Hepatocyte (in vitro differentiated cells): ENCODE measurements around the gene CARM1. TPM values are rescaled to one million over a fixed set of nuclear protein-coding genes. Genes with fewer than 3 reads are reported as not detected.

ENCODE experiments used
- DNase-seq: peaks from one replicate; pipeline ENCODE4 v3.0.0-alpha.2; 2016; ENCODE audit warnings: low spot score
- H2AFZ ChIP-seq: fragments of 200-600 bp; sonication (generic); 2 replicates; pipeline ENCODE4 v1.6.0; 2016; ENCODE audit warnings: antibody characterized with exemption, mild to moderate bottlenecking
- H3K27ac ChIP-seq: fragments of 200-600 bp; sonication (generic); 2 replicates; pipeline ENCODE4 v1.5.1; 2016; ENCODE audit warnings: mild to moderate bottlenecking
- H3K27me3 ChIP-seq: fragments of 200-600 bp; sonication (generic); 2 replicates; pipeline ENCODE4 v1.6.1; 2016
- H3K36me3 ChIP-seq: fragments of 200-600 bp; sonication (generic); replicated peaks from 2 replicates; pipeline ENCODE4 v1.5.1; 2016; ENCODE audit warnings: low read depth; ENCODE audit not compliant: insufficient read depth
- H3K4me1 ChIP-seq: fragments of 200-600 bp; sonication (generic); 2 replicates; pipeline ENCODE4 v1.5.1; 2016; ENCODE audit warnings: mild to moderate bottlenecking, moderate library complexity; ENCODE audit not compliant: insufficient read depth
- H3K4me2 ChIP-seq: fragments of 200-600 bp; sonication (generic); 2 replicates; pipeline ENCODE4 v1.6.0; 2016
- H3K4me3 ChIP-seq: fragments of 200-600 bp; sonication (generic); 2 replicates; pipeline ENCODE4 v1.5.1; 2016; ENCODE audit warnings: mild to moderate bottlenecking
- H3K79me2 ChIP-seq: fragments of 200-600 bp; sonication (generic); 2 replicates; pipeline ENCODE4 v1.6.0; 2017; ENCODE audit warnings: mild to moderate bottlenecking
- H3K9me2 ChIP-seq: fragments of 200-600 bp; sonication (generic); replicated peaks from 2 replicates; pipeline ENCODE4 v1.6.0; 2017; ENCODE audit warnings: mild to moderate bottlenecking; ENCODE audit not compliant: insufficient read depth
- H3K9me3 ChIP-seq: fragments of 200-600 bp; sonication (generic); 2 replicates; pipeline ENCODE4 v1.5.1; 2016; ENCODE audit warnings: low read depth, mild to moderate bottlenecking
- H4K20me1 ChIP-seq: fragments of 200-600 bp; sonication (generic); 2 replicates; pipeline ENCODE4 v1.6.0; 2016; ENCODE audit warnings: mild to moderate bottlenecking; ENCODE audit not compliant: insufficient read depth, poor library complexity, severe bottlenecking
- EZH2 ChIP-seq: fragments of 200-600 bp; sonication (generic); IDR thresholded peaks from 2 replicates; pipeline ENCODE4 v1.6.1; 2016; ENCODE audit warnings: antibody characterized with exemption, mild to moderate bottlenecking, borderline replicate concordance
- EZH2phosphoT487 ChIP-seq: fragments of 200-600 bp; sonication (generic); IDR thresholded peaks from one replicate; pipeline ENCODE4 v1.6.1; 2018; ENCODE audit warnings: antibody characterized with exemption, mild to moderate bottlenecking, low read depth, moderate library complexity; ENCODE audit not compliant: unreplicated experiment, severe bottlenecking
- WGBS: methylation state at CpG from one replicate; pipeline ENCODE4 v1.1.6; 2016; ENCODE audit warnings: low lambda C conversion rate; ENCODE audit errors: missing lambda C conversion rate; 5-methylcytosine and 5-hydroxymethylcytosine counted together
- polyA plus RNA-seq: library from polyadenylated mRNA; unstranded; fragments of >200 nt; fragmentation: Nextera tagmentation; extraction: Ambion mirVana; gene quantifications from 2 replicates; pipeline ENCODE4 v1.2.1, GENCODE V29; 2016
- total RNA-seq: library from RNA; depleted of rRNA; stranded (reverse); fragments of >200 nt; gene quantifications from 2 replicates; pipeline ENCODE4 v1.2.3, GENCODE V29; 2014
- TF ChIP-seq, protein P1 (sequence below): fragments of 200-600 bp; sonication (generic); IDR thresholded peaks from 2 replicates; pipeline ENCODE4 v1.5.1; 2016; ENCODE audit warnings: antibody characterized with exemption, mild to moderate bottlenecking; ENCODE audit not compliant: poor library complexity

CARM1 gene
- total and polyA plus RNA-seq, 2 experiments from 2014 or later, result 34.3 to 45.7 TPM

DNA sequence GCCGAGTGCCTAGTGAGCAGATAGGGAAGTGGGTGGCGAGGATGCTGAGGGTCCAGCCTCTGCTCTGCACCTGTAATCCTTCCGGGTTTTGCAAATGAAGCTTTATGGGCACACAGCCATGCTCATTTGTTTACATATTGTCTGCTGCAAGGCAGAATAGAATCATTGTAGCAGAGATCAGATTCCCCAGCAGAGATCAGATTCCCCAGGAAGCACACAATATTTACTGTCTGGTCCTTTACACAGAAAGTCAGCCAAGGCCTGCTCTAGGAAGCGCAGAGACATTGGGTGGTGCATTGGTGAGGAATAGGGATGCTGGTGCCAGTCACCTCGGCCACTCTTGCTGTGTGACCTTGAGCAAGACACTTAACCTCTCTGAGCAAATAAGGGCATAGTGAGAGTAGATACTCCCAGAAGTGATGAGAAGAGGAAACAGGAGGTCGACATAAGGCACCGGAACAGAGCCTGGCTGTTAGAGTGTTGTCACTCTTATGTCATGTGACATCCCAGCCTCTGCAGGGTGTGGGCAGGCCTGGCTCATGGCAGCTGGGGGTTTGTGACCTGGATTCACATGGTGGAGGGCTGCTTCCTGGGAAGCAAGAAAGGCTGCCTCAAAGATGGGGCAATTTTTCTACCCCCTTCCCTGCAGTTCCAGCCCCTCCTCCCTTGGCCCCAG is 25.6 kb downstream of the CARM1 start:
- Histone ChIP-seq H3K4me2 (no peak overlapping the region), H3K27ac (no peak overlapping the region), H3K36me3 (no peaks in the 10 kb centered on the region), H3K4me1 (no peaks in the 10 kb centered on the region), H3K9me2 (no peaks in the 10 kb centered on the region), H3K79me2 (peaks cover 98% of the 10 kb centered on the region), H4K20me1 (peaks cover 48% of the 10 kb centered on the region), H3K4me3 (no peak overlapping the region), H3K27me3 (no peaks in the 10 kb centered on the region), H2AFZ (no peak overlapping the region), H3K9me3 (no peaks in the 10 kb centered on the region)
- 70% methylated on average over 7 of the region's 7 CpGs for WGBS
- TF ChIP-seq, protein P1, sequence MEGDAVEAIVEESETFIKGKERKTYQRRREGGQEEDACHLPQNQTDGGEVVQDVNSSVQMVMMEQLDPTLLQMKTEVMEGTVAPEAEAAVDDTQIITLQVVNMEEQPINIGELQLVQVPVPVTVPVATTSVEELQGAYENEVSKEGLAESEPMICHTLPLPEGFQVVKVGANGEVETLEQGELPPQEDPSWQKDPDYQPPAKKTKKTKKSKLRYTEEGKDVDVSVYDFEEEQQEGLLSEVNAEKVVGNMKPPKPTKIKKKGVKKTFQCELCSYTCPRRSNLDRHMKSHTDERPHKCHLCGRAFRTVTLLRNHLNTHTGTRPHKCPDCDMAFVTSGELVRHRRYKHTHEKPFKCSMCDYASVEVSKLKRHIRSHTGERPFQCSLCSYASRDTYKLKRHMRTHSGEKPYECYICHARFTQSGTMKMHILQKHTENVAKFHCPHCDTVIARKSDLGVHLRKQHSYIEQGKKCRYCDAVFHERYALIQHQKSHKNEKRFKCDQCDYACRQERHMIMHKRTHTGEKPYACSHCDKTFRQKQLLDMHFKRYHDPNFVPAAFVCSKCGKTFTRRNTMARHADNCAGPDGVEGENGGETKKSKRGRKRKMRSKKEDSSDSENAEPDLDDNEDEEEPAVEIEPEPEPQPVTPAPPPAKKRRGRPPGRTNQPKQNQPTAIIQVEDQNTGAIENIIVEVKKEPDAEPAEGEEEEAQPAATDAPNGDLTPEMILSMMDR, result no peak
- TF ChIP-seq EZH2phosphoT487 (no peak), EZH2 (no peak)
- no peak for DNase-seq

DNA sequence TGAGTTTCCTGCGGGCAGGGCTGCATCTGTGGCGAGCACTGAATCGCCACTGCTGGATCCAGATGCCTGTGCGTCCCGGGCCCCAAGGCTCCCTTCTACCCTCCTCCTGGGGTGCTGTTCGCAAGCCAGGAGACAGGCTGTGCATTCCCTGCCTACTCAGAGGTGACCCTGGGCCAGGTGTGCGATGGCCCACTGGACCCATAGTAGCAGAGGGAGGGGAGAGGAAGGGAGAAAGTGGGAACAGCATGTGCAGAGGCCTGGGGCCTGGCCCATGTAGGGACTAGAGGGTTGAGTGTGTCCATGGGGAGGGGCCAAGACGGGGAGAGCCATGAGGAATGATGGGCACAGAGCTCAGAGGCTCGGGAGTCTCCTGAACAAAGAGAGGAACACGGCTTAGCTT is 27.3 kb downstream of the CARM1 start:
- H3K36me3 ChIP-seq, result no peaks in the 10 kb centered on the region
- H3K79me2 ChIP-seq, result peaks cover 97% of the 10 kb centered on the region
- no peak for TF ChIP-seq EZH2
- TF ChIP-seq EZH2phosphoT487, result no peak
- TF ChIP-seq, protein P1, result no peak
- no peak overlapping the region for H2AFZ ChIP-seq
- no peak for DNase-seq
- no peaks in the 10 kb centered on the region for H3K9me2 ChIP-seq
- H3K27me3 ChIP-seq, result no peaks in the 10 kb centered on the region
- WGBS, result 89% methylated on average over 10 of the region's 10 CpGs
- no peak overlapping the region for H3K4me2 ChIP-seq
- H3K9me3 ChIP-seq, result no peaks in the 10 kb centered on the region
- H3K27ac ChIP-seq, result no peak overlapping the region
- H4K20me1 ChIP-seq, result peaks cover 42% of the 10 kb centered on the region
- H3K4me1 ChIP-seq, result no peaks in the 10 kb centered on the region
- H3K4me3 ChIP-seq, result no peak overlapping the region

DNA sequence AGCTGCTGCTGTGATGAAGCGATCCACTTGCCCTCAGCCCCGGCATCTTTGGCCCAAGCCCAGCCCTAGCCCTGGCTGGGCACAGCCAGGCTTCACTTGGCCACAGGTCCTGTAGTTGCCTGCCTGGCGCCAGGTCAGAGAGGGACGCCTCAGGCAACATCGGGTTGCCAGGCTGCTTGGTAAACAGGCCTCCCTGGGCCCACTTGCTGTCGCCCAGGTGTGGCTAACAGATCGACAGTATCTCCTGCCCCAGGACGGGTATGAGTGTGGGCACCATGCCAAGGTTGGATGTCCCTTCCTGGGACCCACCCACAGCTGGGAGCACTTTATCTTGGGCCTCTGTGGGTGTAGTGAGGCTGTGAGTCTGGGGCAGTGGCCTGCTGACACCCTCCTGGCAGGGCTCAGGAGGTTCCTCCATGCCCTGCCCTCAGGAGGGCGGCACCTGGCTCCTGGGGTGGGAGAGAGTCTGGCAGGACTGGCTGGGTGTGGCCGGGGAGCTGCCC is 27.8 kb downstream of the CARM1 start:
- no peak for TF ChIP-seq EZH2phosphoT487
- TF ChIP-seq, protein P1, result no peak
- TF ChIP-seq EZH2, result no peak
- Histone ChIP-seq H3K36me3 (no peaks in the 10 kb centered on the region), H3K4me2 (no peak overlapping the region), H3K9me3 (no peaks in the 10 kb centered on the region), H3K4me1 (no peaks in the 10 kb centered on the region), H3K4me3 (no peak overlapping the region), H3K9me2 (no peaks in the 10 kb centered on the region), H2AFZ (no peak overlapping the region), H4K20me1 (peaks cover 41% of the 10 kb centered on the region), H3K27ac (no peak overlapping the region), H3K27me3 (no peaks in the 10 kb centered on the region), H3K79me2 (peaks cover 97% of the 10 kb centered on the region)
- 91% methylated on average over 10 of the region's 10 CpGs for WGBS
- DNase-seq, result no peak
